Psoas muscle (tissue), 8 donors: ENCODE results near the gene CLPSL2. TPM values are rescaled to one million over a fixed set of nuclear protein-coding genes. Genes with fewer than 3 reads are reported as not detected.

Source experiments
- ATAC-seq, 4 donors: fragments of 200-7000 bp; cut with Tn5 transposase; one replicate each; pipeline ENCODE4 v1.9.1; 2020; ENCODE audit warnings: moderate library complexity in 3 of 4, mild to moderate bottlenecking in 2 of 4
- DNase-seq, 2 donors: peaks; one replicate each; pipeline ENCODE4 v3.0.0-alpha.2; 2020
- H3K27ac ChIP-seq: fragments of 200-600 bp; one replicate; pipeline ENCODE4 v1.8.0; 2022
- H3K27me3 ChIP-seq, 3 donors: fragments of 200-600 bp in 1 of 3; one replicate each; pipeline versions ENCODE4 v1.6.1 to v1.8.0; 2013 to 2022; ENCODE audit warnings: low read length in 2 of 3, mild to moderate bottlenecking in 2 of 3, moderate library complexity in 1 of 3; ENCODE audit not compliant: insufficient read depth in 3 of 3
- H3K36me3 ChIP-seq, 2 donors: fragments of 200-600 bp in 1 of 2; one replicate each; pipeline versions ENCODE4 v1.6.1 to v1.8.0; 2013 to 2022; ENCODE audit warnings: low read depth in 1 of 2, mild to moderate bottlenecking in 1 of 2, moderate library complexity in 1 of 2; ENCODE audit not compliant: insufficient read depth in 1 of 2
- H3K4me1 ChIP-seq: fragments of 200-600 bp; one replicate; pipeline ENCODE4 v1.8.0; 2022
- H3K4me3 ChIP-seq: fragments of 200-600 bp; one replicate; pipeline ENCODE4 v1.8.0; 2022; ENCODE audit warnings: mild to moderate bottlenecking
- H3K9me3 ChIP-seq: fragments of 200-600 bp; one replicate; pipeline ENCODE4 v1.8.0; 2022
- WGBS, 3 donors: extraction: QIAGEN DNeasy Blood & Tissue Kit; methylation state at CpG; one replicate each; pipeline versions ENCODE4 v1.1.6 to v1.1.7; 2013; 5-methylcytosine and 5-hydroxymethylcytosine counted together
- intact Hi-C, 2 donors: fragments of 100-400 bp; cut with DNase I; formaldehyde crosslinking; loops; one replicate each; pipeline versions ENCODE4 v1.11.0 to v1.14.2; 2022
- polyA plus RNA-seq, 3 donors: library from polyadenylated mRNA; stranded (reverse); fragments of 200-250 nt; gene quantifications; one replicate each; pipeline ENCODE4 v1.2.3, GENCODE V29; 2013
- total RNA-seq, 4 donors: library from RNA; stranded (reverse); fragmentation: NEBNext Ultra II Directional in 2 of 4; extraction: Animal tissue kit (Norgen Biotek cat#: 25700) in 2 of 4; gene quantifications; one replicate each; pipeline versions ENCODE4 v1.2.1 to v1.2.4, GENCODE V29; 2021 to 2023
- TF ChIP-seq, protein P1 (sequence below): fragments of 200-600 bp; IDR thresholded peaks from one replicate; pipeline ENCODE4 v1.8.0; 2022; ENCODE audit warnings: antibody characterized with exemption
- donor health status: healthy with polysubstance abuse.
- donor health status: DM: no; HTN: no; CAD: no; lungs with moderate emphysema.
- donor health status: Bipolar disorder and iron deficiency.
- donor health status: healthy.
- donor health status: DM: yes; HTN: yes; CAD: no.
- donor health status: DM: no; HTN: no; CAD: no.
- donor health status: DM: no; HTN: no; CAD: no.
- donor health status: DM: yes; HTN: yes; CAD: no.

Gene CLPSL2
- total and polyA plus RNA-seq, 7 donors = not detected

DNA sequence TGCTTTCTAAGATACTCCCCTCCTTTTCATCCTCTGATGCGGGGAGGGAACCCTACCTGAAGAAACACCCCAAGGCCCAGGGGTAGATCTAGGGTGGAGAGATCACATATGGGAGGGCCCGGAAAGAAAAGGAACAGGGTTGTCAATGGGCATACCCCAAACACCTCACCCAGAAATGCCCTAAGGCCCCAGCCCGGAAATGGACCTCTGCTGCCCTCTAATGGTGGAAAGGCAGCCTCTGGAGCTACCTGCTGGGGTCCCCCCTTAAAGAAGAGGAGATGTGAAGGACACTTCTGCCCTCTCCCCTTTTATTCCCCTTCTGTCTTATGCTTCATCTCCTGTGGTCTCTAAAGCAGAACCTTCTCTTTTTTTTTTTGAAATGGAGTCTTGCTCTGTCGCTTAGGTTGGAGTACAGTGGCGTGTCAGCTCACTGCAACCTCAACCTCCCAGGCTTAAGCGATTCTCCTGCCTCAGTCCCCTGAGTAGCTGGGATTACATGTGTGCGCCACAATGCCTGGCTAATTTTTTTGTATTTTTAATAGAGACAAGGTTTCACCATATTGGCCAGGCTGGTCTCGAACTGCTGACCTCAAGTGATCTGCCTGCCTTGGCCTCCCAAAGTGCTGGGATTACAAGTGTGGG is 40.0 kb upstream of the CLPSL2 start:
- no peaks in the 10 kb centered on the region for H3K36me3 ChIP-seq
- H3K4me3 ChIP-seq = no peak overlapping the region
- H3K4me1 ChIP-seq = peaks cover 36% of the 10 kb centered on the region
- 65 to 75% (median 65%) methylated on average over 8 of the region's 8 CpGs for WGBS, 3 donors
- intact Hi-C loops = loop anchor here (1.0 to 5.0 kb wide), 2 partner anchors 152 to 154 kb away; no protein-coding TSS in a partner anchor
- ATAC-seq (peak; percentile 29 to 57 (median 42)), DNase-seq (peak; percentile 72 to 84)
- H3K9me3 ChIP-seq = no peaks in the 10 kb centered on the region
- TF ChIP-seq, protein P1, sequence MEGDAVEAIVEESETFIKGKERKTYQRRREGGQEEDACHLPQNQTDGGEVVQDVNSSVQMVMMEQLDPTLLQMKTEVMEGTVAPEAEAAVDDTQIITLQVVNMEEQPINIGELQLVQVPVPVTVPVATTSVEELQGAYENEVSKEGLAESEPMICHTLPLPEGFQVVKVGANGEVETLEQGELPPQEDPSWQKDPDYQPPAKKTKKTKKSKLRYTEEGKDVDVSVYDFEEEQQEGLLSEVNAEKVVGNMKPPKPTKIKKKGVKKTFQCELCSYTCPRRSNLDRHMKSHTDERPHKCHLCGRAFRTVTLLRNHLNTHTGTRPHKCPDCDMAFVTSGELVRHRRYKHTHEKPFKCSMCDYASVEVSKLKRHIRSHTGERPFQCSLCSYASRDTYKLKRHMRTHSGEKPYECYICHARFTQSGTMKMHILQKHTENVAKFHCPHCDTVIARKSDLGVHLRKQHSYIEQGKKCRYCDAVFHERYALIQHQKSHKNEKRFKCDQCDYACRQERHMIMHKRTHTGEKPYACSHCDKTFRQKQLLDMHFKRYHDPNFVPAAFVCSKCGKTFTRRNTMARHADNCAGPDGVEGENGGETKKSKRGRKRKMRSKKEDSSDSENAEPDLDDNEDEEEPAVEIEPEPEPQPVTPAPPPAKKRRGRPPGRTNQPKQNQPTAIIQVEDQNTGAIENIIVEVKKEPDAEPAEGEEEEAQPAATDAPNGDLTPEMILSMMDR = peak; percentile 87
- H3K27ac ChIP-seq = no peak overlapping the region
- no peaks in the 10 kb centered on the region for H3K27me3 ChIP-seq

DNA sequence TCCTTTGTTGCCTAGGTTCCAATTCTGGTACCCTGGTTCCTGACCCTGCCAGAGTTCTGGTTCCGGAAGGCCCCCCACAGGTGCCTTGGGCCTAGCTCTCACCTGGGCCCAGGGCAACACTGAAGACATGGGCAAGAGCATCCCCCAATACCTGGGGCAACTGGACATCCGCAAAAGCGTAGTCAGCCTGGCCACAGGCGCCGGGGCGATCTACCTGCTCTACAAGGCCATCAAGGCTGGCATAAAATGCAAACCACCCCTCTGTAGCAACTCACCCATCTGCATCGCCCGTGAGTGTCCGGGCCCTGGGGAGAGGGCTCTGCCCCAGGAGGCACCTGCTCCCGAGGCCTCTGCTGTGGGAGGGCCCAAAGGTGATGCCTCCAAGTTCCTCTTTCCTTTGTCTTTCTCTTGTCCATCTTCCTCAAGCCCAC is 39.4 kb upstream of the CLPSL2 start, which contains the start of gene ARMC12:
TSS of gene ARMC12 (plus strand) at position 51 of the 431 bp plus-strand sequence. CDS start at position 128, 77 bp downstream.
- Histone ChIP-seq H3K36me3 (no peaks in the 10 kb centered on the region), H3K4me1 (peaks cover 34% of the 10 kb centered on the region), H3K4me3 (no peak within 1 kb of the TSS), H3K27ac (no peak within 1 kb of the TSS), H3K27me3 (no peaks in the 10 kb centered on the region), H3K9me3 (no peaks in the 10 kb centered on the region)
- no peak for DNase-seq
- peak in 3 of 4 donors; percentile 0 to 11 (median 6) for ATAC-seq
- WGBS, 3 donors = 87 to 92% (median 90%) methylated on average over 9 to 10 of the region's 10 CpGs
- intact Hi-C loops = loop anchor here (1.0 to 5.0 kb wide), 4 partner anchors 153 to 214 kb away; no protein-coding TSS in a partner anchor
- TF ChIP-seq, protein P1 = no peak

DNA sequence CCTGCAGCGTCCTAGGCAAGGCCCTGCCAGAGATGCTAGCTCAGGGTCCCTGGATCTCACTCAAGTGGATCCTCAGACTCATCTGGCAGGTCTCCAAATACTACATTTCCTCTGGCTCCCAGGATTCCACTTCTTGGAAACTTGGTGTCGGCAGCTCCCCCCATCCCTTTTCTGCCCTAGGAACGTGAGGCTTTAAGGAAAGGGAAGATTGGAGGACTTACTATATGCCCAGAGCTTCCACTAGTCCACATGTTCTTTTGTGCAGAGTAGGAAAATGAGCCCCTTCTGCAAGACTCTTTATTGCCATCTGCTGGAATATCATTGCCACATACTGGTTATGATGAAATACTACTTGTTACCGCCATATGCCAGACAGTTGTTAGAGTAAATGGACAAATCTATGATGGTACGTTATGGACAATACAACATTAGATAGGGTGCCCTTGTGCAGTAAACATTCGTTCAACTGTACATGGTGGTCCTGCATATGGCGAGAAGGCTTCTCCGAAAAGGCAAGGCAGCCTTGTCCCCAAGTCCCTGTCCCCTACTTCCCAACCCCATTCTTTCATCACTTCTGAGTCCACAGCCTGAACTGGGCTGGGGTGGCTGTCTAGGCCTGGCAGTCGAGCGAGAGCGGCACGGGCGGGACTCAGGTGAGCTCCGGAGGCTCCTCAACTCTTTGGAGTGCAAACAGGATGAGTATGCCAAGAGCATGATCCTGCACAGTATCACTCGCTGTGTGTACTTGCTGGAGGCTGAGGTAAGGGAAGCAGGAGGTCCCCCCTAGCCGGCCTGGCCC is 38.8 kb upstream of the CLPSL2 start:
- peaks cover 28% of the 10 kb centered on the region for H3K4me1 ChIP-seq
- H3K36me3 ChIP-seq = no peaks in the 10 kb centered on the region
- ATAC-seq (peak; percentile 74 to 90 (median 82)), DNase-seq (no peak)
- TF ChIP-seq, protein P1 = peak; percentile 85
- H3K27me3 ChIP-seq = no peaks in the 10 kb centered on the region
- intact Hi-C loops = loop anchor here (1.0 to 5.0 kb wide), 4 partner anchors 155 to 215 kb away; no protein-coding TSS in a partner anchor
- WGBS, 3 donors = 60 to 65% (median 64%) methylated on average over 16 of the region's 16 CpGs
- H3K27ac ChIP-seq = no peak overlapping the region
- no peaks in the 10 kb centered on the region for H3K9me3 ChIP-seq
- H3K4me3 ChIP-seq = no peak overlapping the region

DNA sequence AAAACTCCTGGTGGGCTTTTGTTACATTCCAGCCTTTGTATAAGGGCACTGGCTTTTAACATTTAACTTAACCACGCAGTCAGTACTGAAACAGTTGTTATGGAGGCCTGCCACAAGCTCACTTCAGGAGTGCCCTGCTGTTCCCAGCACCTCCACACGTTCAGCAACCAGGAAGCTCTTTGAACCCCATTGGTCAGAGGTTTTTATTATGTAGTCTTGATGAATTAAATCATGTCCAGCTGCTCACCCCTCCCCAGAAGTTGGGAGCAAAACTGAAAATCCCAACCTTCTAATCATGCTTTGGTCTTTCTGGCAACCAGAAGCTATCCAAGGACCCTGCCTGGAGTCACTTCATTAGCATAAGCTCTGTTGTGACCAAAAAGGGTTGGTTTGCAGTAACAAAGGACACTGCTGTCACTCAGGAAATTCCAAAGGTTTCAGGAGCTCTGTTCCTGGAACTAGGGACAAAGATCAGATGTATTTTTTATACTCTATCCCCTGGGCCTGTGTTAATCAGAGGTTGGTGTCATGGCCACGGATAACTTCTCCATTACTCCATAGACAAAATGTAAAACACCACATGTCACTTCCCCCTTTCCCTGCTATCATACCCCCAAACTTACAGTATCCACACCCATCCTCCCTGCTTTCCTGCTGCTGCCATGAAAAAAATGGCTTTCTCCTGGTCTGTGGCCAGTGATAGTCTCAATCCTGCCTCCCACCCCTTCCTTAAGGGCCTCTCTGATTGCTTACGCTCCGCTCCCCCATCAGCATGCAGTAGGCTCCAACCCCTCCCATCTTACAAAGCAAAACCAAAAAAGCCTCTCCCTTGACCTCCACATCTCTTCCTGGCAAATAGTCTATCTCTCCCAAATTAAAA is 36.5 kb upstream of the CLPSL2 start:
- Histone ChIP-seq H3K4me3 (no peak overlapping the region), H3K36me3 (no peaks in the 10 kb centered on the region), H3K9me3 (no peaks in the 10 kb centered on the region), H3K27ac (peak overlapping the region; percentile 30), H3K27me3 (no peaks in the 10 kb centered on the region), H3K4me1 (peaks cover 12% of the 10 kb centered on the region)
- 61 to 77% (median 70%) methylated on average over 5 of the region's 5 CpGs for WGBS, 3 donors
- DNase-seq (no peak), ATAC-seq (no peak)
- intact Hi-C loops = loop anchor here in 1 of 2 donors (5.0 kb wide), 1 partner anchor 158 kb away; no protein-coding TSS in a partner anchor
- TF ChIP-seq, protein P1 = no peak
